ENCODE data around the gene PEX14. TPM values are rescaled to one million over a fixed set of nuclear protein-coding genes. Genes with fewer than 3 reads are reported as not detected.

The PEX14 gene
- polyA plus RNA-seq, 1 donor from 2014 or later: 13.5 TPM

GRCh38 chr1:10644307-10645128, 169.8 kb downstream of the PEX14 start:
- H3K79me2 ChIP-seq (replicated peaks; ENCODE audit: insufficient read depth, low read length): no peaks in the 10 kb centered on the region
- H3K9me2 ChIP-seq (ENCODE audit: insufficient read depth, low read length): no peaks in the 10 kb centered on the region
- no peaks in the 10 kb centered on the region for H3K27me3 ChIP-seq (ENCODE audit: insufficient read depth, low read depth, low read length)
- peaks cover under 1% of the 10 kb centered on the region for H3K9me3 ChIP-seq (ENCODE audit: low read length)
- no peak overlapping the region for H3K4me2 ChIP-seq (ENCODE audit: low read length)
- H3F3A ChIP-seq (ENCODE audit: insufficient read depth, low read length, poor library complexity, severe bottlenecking): no peaks in the 10 kb centered on the region
- H3K27ac ChIP-seq (ENCODE audit: low read length): no peak overlapping the region
- H3K4me3 ChIP-seq (ENCODE audit: low read length): no peak overlapping the region
- H4K20me1 ChIP-seq (ENCODE audit: insufficient read depth): no peaks in the 10 kb centered on the region
- no peaks in the 10 kb centered on the region for H3K36me3 ChIP-seq (ENCODE audit: insufficient read depth, low read length)
- H2AFZ ChIP-seq (ENCODE audit: low read depth, low read length): no peak overlapping the region
- TF ChIP-seq REST (IDR thresholded peaks at IDR 0.05; ENCODE audit: borderline replicate concordance): no peak
- no peak for TF ChIP-seq TAF1 (IDR thresholded peaks at IDR 0.05; ENCODE audit: low read depth)
- TF ChIP-seq POLR2AphosphoS5 (IDR thresholded peaks at IDR 0.05): no peak
- TF ChIP-seq CTCF (IDR thresholded peaks at IDR 0.05; ENCODE audit: poor library complexity, severe bottlenecking): no peak
- TF ChIP-seq SMC3 (conservative IDR thresholded peaks at IDR 0.05; ENCODE audit: poor library complexity): no peak
- TF ChIP-seq RAD21 (conservative IDR thresholded peaks at IDR 0.05): no peak
- no peak for TF ChIP-seq MXI1 (conservative IDR thresholded peaks at IDR 0.05; ENCODE audit: poor library complexity, severe bottlenecking)
- no peak for TF ChIP-seq EZH2 (IDR thresholded peaks at IDR 0.05; ENCODE audit: borderline replicate concordance, insufficient read depth, low read length, poor library complexity, severe bottlenecking)
- TF ChIP-seq EP300 (conservative IDR thresholded peaks at IDR 0.05; ENCODE audit: poor library complexity, severe bottlenecking): no peak
- H3K9ac ChIP-seq (ENCODE audit: low read length): no peak overlapping the region

- Histone ChIP-seq H3K27me3 (ENCODE audit: insufficient read depth, low read depth, low read length) (no peaks in the 10 kb centered on the region), H3K9me2 (ENCODE audit: insufficient read depth, low read length) (no peaks in the 10 kb centered on the region), H3K79me2 (replicated peaks; ENCODE audit: insufficient read depth, low read length) (no peaks in the 10 kb centered on the region), H3K4me3 (ENCODE audit: low read length) (no peak overlapping the region), H3K36me3 (ENCODE audit: insufficient read depth, low read length) (no peaks in the 10 kb centered on the region), H3K9me3 (ENCODE audit: low read length) (no peaks in the 10 kb centered on the region), H3F3A (ENCODE audit: insufficient read depth, low read length, poor library complexity, severe bottlenecking) (no peaks in the 10 kb centered on the region), H4K20me1 (ENCODE audit: insufficient read depth) (no peaks in the 10 kb centered on the region), H2AFZ (ENCODE audit: low read depth, low read length) (no peak overlapping the region), H3K27ac (ENCODE audit: low read length) (no peak overlapping the region), H3K9ac (ENCODE audit: low read length) (no peak overlapping the region), H3K4me2 (ENCODE audit: low read length) (no peak overlapping the region)
- TF ChIP-seq EP300 (conservative IDR thresholded peaks at IDR 0.05; ENCODE audit: poor library complexity, severe bottlenecking) (no peak), EZH2 (IDR thresholded peaks at IDR 0.05; ENCODE audit: borderline replicate concordance, insufficient read depth, low read length, poor library complexity, severe bottlenecking) (no peak), CTCF (IDR thresholded peaks at IDR 0.05; ENCODE audit: poor library complexity, severe bottlenecking) (no peak), SMC3 (conservative IDR thresholded peaks at IDR 0.05; ENCODE audit: poor library complexity) (no peak), TAF1 (IDR thresholded peaks at IDR 0.05; ENCODE audit: low read depth) (no peak), RAD21 (conservative IDR thresholded peaks at IDR 0.05) (no peak), MXI1 (conservative IDR thresholded peaks at IDR 0.05; ENCODE audit: poor library complexity, severe bottlenecking) (no peak)
Observed at GRCh38 chr1:10646347-10646861, 171.7 kb downstream of the PEX14 start.
